Measurements from ENCODE around the gene PLXNB1.

PLXNB1 gene

DNA sequence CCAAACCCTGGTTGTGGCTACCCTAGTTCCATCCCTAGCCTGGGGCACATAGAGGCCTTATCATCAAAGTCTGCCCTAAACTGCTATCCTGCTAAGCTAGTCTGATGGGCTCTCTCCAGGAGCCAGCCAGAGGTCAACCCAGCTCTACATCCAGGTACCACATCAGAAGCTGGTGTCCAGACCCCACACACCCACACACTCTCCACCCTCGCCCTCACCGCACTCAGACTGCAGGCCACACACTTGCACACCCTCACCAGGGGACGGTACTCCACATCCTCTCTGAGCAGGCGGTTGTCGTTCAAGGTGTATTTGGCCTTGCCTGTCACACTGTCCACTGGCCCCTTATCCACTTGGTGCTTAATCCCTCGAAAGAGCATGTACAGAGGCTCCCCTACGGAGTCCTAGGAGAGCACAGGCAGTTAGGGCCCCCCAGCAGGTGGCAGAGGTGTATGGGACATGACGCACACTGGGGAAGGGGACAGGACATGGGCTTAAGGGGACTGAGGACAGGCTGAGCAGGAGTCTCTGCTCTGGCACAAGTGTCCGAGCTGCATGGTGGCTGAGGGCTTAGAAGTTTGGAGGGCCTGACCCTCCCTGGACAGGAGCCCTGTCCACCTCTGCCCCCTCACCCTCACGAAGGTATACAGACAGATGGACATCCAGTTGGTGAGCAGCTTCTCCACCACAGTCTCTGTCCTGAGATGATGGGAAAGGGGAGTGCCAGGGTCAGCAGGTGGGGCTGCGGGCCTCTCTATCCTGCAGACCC, 18.1 kb downstream of the PLXNB1 start:
- TF ChIP-seq CTCF (IDR thresholded peaks at IDR 0.05; ENCODE audit: low read depth, low read length, missing control alignments): no peak
- in situ Hi-C loops (cut with HindIII; ENCODE audit: low sequenced_read_pairs): no loop called here
- H3K4me3 ChIP-seq (ENCODE audit: low read depth, low read length): no peak overlapping the region
- no peak for DNase-seq (ENCODE audit: low read depth)

DNA sequence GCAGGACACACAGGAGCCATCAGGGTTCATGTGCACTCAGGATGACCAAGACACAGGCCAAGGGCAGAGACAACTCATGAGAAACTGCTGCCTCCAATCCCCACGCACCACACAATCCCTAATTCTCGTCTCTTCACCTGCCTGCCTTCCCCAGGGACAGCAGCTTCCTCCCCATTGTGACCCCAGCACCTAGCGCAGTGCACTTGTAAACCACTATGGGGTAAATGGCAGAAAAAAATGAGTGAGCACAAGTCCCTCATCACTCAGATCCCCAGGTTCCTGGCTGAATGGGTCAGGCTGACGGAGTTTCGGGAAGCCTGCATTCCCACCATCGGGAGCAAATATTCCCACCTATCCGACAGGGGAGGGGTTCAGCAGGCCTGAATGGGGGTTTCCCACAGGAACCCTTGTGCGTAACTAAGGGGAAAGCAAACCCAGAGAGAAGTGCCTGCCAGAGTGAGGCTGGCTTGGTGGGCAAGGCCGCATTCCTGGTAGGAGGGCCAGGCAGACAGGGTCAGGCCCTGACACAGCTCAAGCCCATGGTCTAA, 18.8 kb downstream of the PLXNB1 start:
- TF ChIP-seq CTCF (IDR thresholded peaks at IDR 0.05; ENCODE audit: low read depth, low read length, missing control alignments): no peak
- H3K4me3 ChIP-seq (ENCODE audit: low read depth, low read length): no peak overlapping the region
- no peak for DNase-seq (ENCODE audit: low read depth)
- in situ Hi-C loops (cut with HindIII; ENCODE audit: low sequenced_read_pairs): no loop called here

- no peak for TF ChIP-seq CTCF (IDR thresholded peaks at IDR 0.05; ENCODE audit: low read depth, low read length, missing control alignments)
- no peak for DNase-seq (ENCODE audit: low read depth)
- no peak overlapping the region for H3K4me3 ChIP-seq (ENCODE audit: low read depth, low read length)
- in situ Hi-C loops (cut with HindIII; ENCODE audit: low sequenced_read_pairs): no loop called here
Observed at GRCh38 chr3:48410205-48411040, 19.5 kb downstream of the PLXNB1 start.

GRCh38 chr3:48409291-48410201, 20.3 kb downstream of the PLXNB1 start:
- in situ Hi-C loops (cut with HindIII; ENCODE audit: low sequenced_read_pairs): no loop called here
- no peak for TF ChIP-seq CTCF (IDR thresholded peaks at IDR 0.05; ENCODE audit: low read depth, low read length, missing control alignments)
- DNase-seq (ENCODE audit: low read depth): no peak

GRCh38 chr3:48408823-48409281, 21.0 kb downstream of the PLXNB1 start:
- H3K4me3 ChIP-seq (ENCODE audit: low read depth, low read length): no peak overlapping the region
- no peak for DNase-seq (ENCODE audit: low read depth)
- in situ Hi-C loops (cut with HindIII; ENCODE audit: low sequenced_read_pairs): no loop called here
- no peak for TF ChIP-seq CTCF (IDR thresholded peaks at IDR 0.05; ENCODE audit: low read depth, low read length, missing control alignments)

More at GRCh38 chr3:48409291-48410201, 20.3 kb downstream of the PLXNB1 start:
- no peak overlapping the region for H3K4me3 ChIP-seq (ENCODE audit: low read depth, low read length)

Measured in astrocyte of the cerebellum (primary cell).